Vagina (tissue), 2 donors: ENCODE results near the gene COL27A1.

Experiments used
- CTCF ChIP-seq, 3 experiments: fragments of 450-650 bp in 2 of 3; fragments of 200-600 bp in 1 of 3; sonication (generic) in 1 of 3; IDR thresholded peaks; one replicate each; pipeline ENCODE4 v1.5.1; 2017 to 2019; ENCODE audit warnings: antibody characterized with exemption in 3 of 3, mild to moderate bottlenecking in 2 of 3, moderate library complexity in 2 of 3
- POLR2AphosphoS5 ChIP-seq, 2 donors: sonication (generic); formaldehyde crosslinking; IDR thresholded peaks; one replicate each; pipeline ENCODE4 v1.9.0; 2017; ENCODE audit warnings: antibody characterized with exemption in 2 of 2, mild to moderate bottlenecking in 2 of 2, low read depth in 1 of 2; ENCODE audit not compliant: insufficient read depth in 1 of 2

GRCh38 chr9:114259798-114260523, 104.6 kb downstream of the COL27A1 start:
- no peak for TF ChIP-seq CTCF (IDR thresholded peaks at IDR 0.05)
- TF ChIP-seq POLR2AphosphoS5 (IDR thresholded peaks at IDR 0.05; ENCODE audit: insufficient read depth in 1 of 2, low read depth in 1 of 2) = no peak
